Adipocyte (in vitro differentiated cells): ENCODE results near the gene PGM5.
"Not testable (repeated sequence)": the region's sequence is repeated elsewhere in the genome, so short reads cannot be mapped to it uniquely, and the experiment has no call there.

Experiments used
- DNase-seq: peaks from one replicate; pipeline ENCODE4 v3.0.0-alpha.2; 2015; ENCODE audit warnings: low read depth
- H3K27me3 ChIP-seq: replicated peaks from 2 replicates; pipeline ENCODE4 v1.7.0; 2013; ENCODE audit warnings: mild to moderate bottlenecking, low read length, moderate library complexity; ENCODE audit not compliant: control insufficient read depth, insufficient read depth
- H3K36me3 ChIP-seq: 2 replicates; pipeline ENCODE4 v1.7.0; 2013; ENCODE audit warnings: low read length, mild to moderate bottlenecking, moderate library complexity; ENCODE audit not compliant: control insufficient read depth, insufficient read depth, severe bottlenecking
- H3K4me1 ChIP-seq: 2 replicates; pipeline ENCODE4 v1.7.0; 2013; ENCODE audit warnings: mild to moderate bottlenecking, low read length, moderate library complexity; ENCODE audit not compliant: control insufficient read depth, insufficient read depth
- H3K4me3 ChIP-seq: 2 replicates; pipeline ENCODE4 v1.7.0; 2013; ENCODE audit warnings: mild to moderate bottlenecking, low read length, moderate library complexity
- H3K9ac ChIP-seq: 2 replicates; pipeline ENCODE4 v1.7.0; 2013; ENCODE audit warnings: mild to moderate bottlenecking, low read length, moderate library complexity
- H3K9me3 ChIP-seq: 2 replicates; pipeline ENCODE4 v1.7.0; 2013; ENCODE audit warnings: mild to moderate bottlenecking, low read length, moderate library complexity; ENCODE audit not compliant: control insufficient read depth

PGM5 gene

GRCh38 chr9:68356380-68357118 lies at the start of gene PGM5:
PGM5 (plus strand) TSS chr9:68356611; CDS start chr9:68357128, 517 bp downstream.
- not testable (repeated sequence) for H3K27me3 ChIP-seq, H3K36me3 ChIP-seq, H3K9me3 ChIP-seq, H3K4me1 ChIP-seq
- peak; percentile 33 for DNase-seq
- peak within 1 kb of the TSS; percentile 62 for H3K9ac ChIP-seq
- peak within 1 kb of the TSS; percentile 77 for H3K4me3 ChIP-seq

GRCh38 chr9:68307127-68307526 lies 49.3 kb upstream of the PGM5 start:
- H3K9me3 ChIP-seq, H3K9ac ChIP-seq, H3K4me3 ChIP-seq, DNase-seq, H3K27me3 ChIP-seq, H3K4me1 ChIP-seq, H3K36me3 ChIP-seq: not testable (repeated sequence)

GRCh38 chr9:68307654-68308053 lies 48.8 kb upstream of the PGM5 start:
- not testable (repeated sequence) for H3K27me3 ChIP-seq, DNase-seq, H3K4me1 ChIP-seq, H3K9me3 ChIP-seq, H3K36me3 ChIP-seq, H3K9ac ChIP-seq, H3K4me3 ChIP-seq

- not testable (repeated sequence) for H3K4me1 ChIP-seq, H3K9me3 ChIP-seq, DNase-seq, H3K36me3 ChIP-seq, H3K27me3 ChIP-seq, H3K4me3 ChIP-seq, H3K9ac ChIP-seq
These were observed 45.2 kb upstream of the PGM5 start for GRCh38 chr9:68311208-68311607.

- not testable (repeated sequence) for H3K4me3 ChIP-seq, H3K9ac ChIP-seq, H3K27me3 ChIP-seq, H3K36me3 ChIP-seq, H3K4me1 ChIP-seq, H3K9me3 ChIP-seq, DNase-seq
These were observed 38.2 kb upstream of the PGM5 start for GRCh38 chr9:68318209-68318608.

- H3K9ac ChIP-seq, H3K36me3 ChIP-seq, DNase-seq, H3K27me3 ChIP-seq, H3K9me3 ChIP-seq, H3K4me3 ChIP-seq, H3K4me1 ChIP-seq: not testable (repeated sequence)
These were observed 32.7 kb upstream of the PGM5 start for GRCh38 chr9:68323749-68324148.

- not testable (repeated sequence) for H3K36me3 ChIP-seq, H3K27me3 ChIP-seq, H3K4me1 ChIP-seq, H3K9me3 ChIP-seq, DNase-seq, H3K4me3 ChIP-seq, H3K9ac ChIP-seq
These were observed 31.9 kb upstream of the PGM5 start for GRCh38 chr9:68324518-68324917.

GRCh38 chr9:68329106-68329505 lies 27.3 kb upstream of the PGM5 start:
- DNase-seq, H3K9me3 ChIP-seq, H3K9ac ChIP-seq, H3K4me3 ChIP-seq, H3K36me3 ChIP-seq, H3K27me3 ChIP-seq, H3K4me1 ChIP-seq: not testable (repeated sequence)

- H3K4me3 ChIP-seq, DNase-seq, H3K36me3 ChIP-seq, H3K9ac ChIP-seq, H3K9me3 ChIP-seq, H3K4me1 ChIP-seq, H3K27me3 ChIP-seq: not testable (repeated sequence)
These were observed 25.8 kb upstream of the PGM5 start for GRCh38 chr9:68330531-68331173.

- not testable (repeated sequence) for H3K4me3 ChIP-seq, H3K27me3 ChIP-seq, H3K36me3 ChIP-seq, H3K9me3 ChIP-seq, DNase-seq, H3K4me1 ChIP-seq, H3K9ac ChIP-seq
These were observed 24.3 kb upstream of the PGM5 start for GRCh38 chr9:68332122-68332521.

- not testable (repeated sequence) for H3K4me1 ChIP-seq, H3K27me3 ChIP-seq, DNase-seq, H3K9me3 ChIP-seq, H3K4me3 ChIP-seq, H3K36me3 ChIP-seq, H3K9ac ChIP-seq
These were observed 20.5 kb upstream of the PGM5 start for GRCh38 chr9:68335935-68336334.
